CD4-positive, alpha-beta T cell treated with Interleukin-1 beta for 1 hour (primary cell): Measurements from ENCODE around the gene KRTDAP.

Experiments
- DNase-seq, 2 donors: peaks; one replicate each; pipeline ENCODE4 v3.0.0-alpha.2; 2020 to 2022

Gene KRTDAP

DNA sequence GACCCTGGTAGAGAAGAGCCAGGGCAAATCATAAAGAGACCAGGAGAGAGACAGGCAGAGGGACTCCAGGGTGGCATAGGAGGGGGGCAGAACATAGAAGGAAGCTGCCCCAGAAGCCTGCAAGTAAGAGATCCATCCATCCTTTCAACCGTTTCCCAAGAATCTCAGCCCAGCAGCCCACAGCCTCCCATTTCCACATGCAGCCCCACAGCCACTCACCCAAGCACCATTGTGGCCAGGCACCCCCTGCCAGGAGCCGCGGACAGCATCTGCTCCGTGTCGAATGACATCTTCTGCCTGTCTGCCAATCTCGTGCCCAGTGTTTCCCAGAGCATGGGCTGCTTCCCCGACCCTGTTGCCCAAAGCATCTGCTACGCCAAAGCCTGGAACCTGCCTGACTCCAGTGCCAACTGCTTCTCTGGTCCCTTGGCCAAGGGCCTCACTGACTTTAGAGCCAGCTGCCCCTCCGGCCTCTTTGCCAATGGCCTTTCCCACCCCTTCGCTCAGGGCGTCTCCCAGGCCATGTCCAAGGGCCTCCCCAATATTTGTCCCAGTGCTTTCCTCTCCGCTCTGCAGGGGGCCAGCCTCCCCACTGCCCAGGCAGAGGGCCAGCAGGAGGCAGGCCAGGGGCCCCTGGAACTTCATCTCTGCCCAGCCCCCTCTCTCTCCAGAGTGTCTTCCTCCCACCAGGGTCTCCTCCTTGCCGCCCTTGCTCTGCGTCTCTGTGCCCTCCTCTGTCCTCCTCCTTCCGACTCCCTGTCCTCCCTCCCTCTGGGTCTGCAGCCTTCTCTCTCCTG lies 22.8 kb upstream of the KRTDAP start:
- DNase-seq: no peak

GRCh38 chr19:35511337-35511736 lies 21.1 kb upstream of the KRTDAP start:
- DNase-seq: no peak

- no peak for DNase-seq
Observed at GRCh38 chr19:35510626-35510964, 20.3 kb upstream of the KRTDAP start.

GRCh38 chr19:35509861-35510625 lies 19.8 kb upstream of the KRTDAP start:
- peak; percentile 69 to 70 for DNase-seq

GRCh38 chr19:35509018-35509652 lies 18.9 kb upstream of the KRTDAP start:
- DNase-seq: peak; percentile 40 to 54

- DNase-seq: no peak
Observed at GRCh38 chr19:35508129-35508528, 17.9 kb upstream of the KRTDAP start.

DNA sequence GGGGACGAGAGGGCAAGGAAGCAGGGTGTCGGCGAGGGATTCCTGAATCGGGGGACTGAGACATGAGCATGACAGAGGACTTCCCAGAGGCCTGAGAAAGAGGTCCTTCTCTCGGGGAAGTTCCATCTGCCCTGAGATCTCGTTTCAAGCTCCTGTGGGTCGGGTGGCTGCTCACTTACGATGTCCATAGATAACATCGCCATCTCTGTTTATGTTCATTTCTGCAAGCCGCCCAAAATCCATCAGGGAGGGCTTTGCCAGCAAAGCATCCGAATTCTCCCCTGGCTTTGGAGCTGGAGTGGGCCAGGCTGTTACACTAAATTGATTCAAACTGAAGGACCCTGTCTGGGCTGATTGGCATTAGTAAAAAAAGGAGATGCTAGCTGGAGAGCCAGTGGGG lies 17.3 kb upstream of the KRTDAP start:
- no peak for DNase-seq

DNA sequence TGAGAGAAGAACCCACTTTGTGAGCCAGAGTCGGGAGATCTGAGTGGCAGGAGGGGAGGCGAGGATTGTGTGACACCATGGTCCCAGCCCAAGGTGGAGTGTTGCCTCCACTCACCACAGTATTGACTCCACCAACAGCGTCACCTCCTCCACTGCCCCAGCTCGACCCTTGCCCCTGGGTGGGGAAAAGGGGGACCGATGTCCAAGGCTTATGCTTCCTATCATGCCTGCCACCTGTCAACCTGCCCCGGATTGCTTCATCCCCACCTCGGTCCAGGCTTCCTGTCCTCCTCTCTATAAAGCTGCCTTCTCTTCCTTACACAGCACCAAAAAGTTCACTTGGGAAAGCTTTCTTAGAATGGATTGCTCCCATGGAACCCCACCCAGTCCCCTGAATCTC lies 15.7 kb upstream of the KRTDAP start:
- DNase-seq: no peak

GRCh38 chr19:35502751-35503150 lies 12.5 kb upstream of the KRTDAP start:
- no peak for DNase-seq

- no peak for DNase-seq
Observed at GRCh38 chr19:35501684-35502083, 11.4 kb upstream of the KRTDAP start.

DNA sequence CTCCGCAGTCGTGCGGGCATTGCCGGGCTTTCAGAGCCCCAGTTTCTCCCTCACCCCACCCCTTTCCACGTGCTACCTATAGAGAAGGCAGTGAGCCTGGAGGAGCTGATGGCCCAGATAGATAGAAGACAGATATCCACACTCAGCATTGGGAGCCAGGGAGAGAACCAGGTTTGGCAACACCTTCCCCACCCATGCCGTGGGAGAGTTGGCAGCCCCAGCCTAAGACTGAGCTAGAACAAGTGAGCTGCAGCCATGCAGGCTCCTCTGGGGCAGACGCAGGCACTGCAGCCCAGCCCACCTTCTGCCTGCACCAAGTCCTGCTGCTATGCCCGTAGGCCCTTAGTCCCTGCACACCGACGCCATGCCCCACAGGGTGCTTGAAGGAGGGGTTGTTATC lies 10.3 kb upstream of the KRTDAP start:
- DNase-seq: no peak

- no peak for DNase-seq
Observed at GRCh38 chr19:35498984-35499527, 8.8 kb upstream of the KRTDAP start.

DNA sequence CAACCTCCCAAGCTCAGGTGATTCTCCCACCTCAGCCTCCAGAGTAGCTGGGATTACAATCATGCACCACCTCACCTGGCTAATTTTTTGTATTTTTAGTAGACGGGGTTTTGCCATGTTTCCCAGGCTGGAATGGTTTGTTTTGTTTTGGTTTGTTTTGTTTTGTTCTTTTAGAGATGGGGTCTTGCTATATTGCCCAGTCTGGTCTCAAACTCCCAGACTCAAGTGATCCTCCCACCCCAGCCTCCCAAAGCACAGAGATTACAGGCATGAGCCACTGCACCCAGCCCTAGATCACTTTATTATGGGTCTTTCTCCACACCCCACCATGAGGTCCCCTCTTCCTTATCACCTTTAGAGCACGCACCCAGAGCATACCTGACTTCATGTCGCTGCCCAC lies 8.0 kb upstream of the KRTDAP start:
- no peak for DNase-seq

GRCh38 chr19:35497406-35497805 lies 7.1 kb upstream of the KRTDAP start:
- DNase-seq: no peak

- DNase-seq: peak; percentile 68 to 73
Observed at GRCh38 chr19:35495107-35496064, 5.1 kb upstream of the KRTDAP start.

DNA sequence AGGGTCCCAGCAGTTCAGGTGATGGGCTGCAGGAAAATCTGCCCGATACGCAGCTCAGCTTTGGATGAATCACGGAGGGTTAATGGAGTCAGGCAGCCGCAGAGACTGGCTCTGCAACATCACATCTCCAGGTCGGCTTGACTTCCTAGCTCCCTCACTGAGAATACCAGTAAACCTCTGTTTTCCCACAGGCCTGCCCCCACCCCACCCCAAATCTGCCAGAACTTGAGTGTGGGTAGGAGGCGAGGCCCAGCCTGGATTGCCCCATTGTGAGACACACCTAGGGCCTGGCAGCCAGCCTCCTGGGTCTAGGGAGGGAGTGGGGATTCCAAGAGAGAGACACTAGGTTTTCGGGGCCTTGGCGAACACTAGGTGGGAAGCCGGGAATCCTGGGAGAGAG lies 3.7 kb upstream of the KRTDAP start:
- DNase-seq: no peak

DNA sequence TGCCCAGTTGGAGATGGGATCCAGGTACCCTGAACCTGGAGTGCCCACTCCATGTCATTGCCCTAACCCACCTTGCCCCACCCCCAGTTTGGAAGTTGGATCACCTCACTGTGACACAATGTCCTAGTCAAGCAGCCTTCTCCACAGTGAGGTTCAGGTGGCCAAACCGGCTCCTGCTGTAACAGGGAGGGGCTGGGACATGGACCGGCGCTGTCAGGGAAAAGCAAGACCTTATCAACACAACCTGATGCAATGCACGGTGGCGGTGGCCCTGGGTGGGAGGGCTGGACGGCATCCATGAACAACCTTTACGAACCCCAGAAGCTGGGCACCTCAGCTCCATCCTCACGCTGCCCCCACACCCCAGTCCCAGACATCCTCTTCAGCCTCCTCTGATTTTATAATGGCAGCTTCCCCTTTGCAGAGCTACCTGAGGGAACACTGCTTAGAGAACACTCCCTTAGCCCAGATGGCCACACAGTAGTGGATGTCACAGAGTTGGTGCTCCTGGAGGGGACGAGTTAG lies 1.6 kb upstream of the KRTDAP start:
- no peak for DNase-seq

DNA sequence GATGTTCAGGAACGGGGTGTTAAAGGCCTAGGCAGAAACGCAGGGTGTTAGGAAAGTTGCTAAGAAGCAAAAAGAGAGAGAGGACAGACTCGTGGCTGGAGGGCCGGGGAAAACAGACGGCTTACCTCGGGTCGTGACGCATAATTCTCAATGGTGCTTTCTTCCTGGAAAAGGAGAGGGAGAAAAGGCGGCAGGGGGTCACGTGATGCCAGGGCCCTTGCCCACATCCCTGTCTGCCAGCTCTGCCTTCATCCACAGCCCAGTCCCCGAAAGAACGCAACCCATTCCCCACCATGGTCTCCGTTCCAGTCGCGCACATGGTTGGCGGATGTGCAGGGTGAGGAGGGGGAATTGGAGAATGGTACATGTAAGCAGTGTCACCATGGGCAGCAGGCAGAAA lies 1.6 kb downstream of the KRTDAP start:
- DNase-seq: no peak

GRCh38 chr19:35487656-35488182 lies 2.5 kb downstream of the KRTDAP start:
- no peak for DNase-seq

DNA sequence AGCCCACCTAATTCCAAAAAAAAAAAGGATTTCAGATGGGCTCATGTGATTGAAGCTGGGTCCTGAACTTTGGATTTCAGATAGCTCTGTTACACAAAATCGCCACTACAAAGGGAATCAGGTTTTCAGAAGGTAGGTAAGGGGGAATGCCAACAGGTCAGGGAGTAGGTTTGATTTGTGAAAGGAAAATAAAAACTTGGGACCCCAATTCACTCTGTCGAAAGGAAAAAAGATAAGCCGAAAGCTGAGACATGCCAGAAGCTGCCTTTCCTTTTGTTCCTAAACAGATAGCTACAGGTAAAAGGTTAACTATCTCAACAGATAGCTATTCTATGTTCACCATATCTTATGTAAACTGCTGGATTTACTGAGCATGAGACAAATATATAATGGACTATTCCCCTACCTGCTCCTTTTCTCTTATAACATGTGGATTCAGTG lies 4.0 kb downstream of the KRTDAP start:
- DNase-seq: no peak

DNA sequence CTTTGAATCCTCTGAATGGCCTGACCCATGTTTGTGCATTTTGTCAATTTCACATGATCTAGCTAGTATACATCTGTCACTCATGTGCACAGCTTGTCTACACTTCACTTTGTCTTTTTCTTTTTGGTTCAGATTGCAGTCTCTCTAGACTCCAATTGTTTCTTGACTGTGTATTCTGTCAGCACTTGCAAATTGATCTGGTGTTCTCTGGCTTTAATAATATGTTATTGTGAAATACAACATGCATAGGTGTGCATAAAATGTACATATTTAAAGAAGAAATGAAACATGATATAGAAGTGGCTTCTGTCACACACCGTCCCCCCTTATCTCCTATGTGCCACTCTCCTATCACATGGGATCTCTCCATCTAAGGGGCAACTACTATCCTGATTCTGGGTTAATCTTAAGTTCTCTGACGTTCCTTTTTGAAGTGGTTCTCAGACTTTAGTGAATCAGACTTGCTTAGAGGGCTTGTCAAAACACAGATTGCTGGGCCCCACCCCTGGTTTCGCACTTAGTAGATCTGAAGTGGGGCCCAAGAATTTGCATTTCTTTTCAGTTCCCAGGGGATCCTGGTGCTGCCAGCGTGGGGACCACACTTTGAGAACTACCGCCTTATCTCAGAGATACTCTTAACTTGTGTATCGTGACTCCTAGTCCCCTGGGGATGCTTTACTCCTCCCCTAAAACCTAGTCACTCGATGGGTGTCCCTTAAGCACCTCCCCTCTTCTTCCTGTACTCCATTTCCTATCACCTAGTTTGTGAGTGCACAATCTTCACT lies 5.8 kb downstream of the KRTDAP start:
- DNase-seq: peak in 1 of 2 donors; percentile 49
